A549 (cell line): ENCODE measurements around the gene AR. TPM values are rescaled to one million over a fixed set of nuclear protein-coding genes. Genes with fewer than 3 reads are reported as not detected.

Source experiments
- ATAC-seq, 2 experiments: fragments of 200-7000 bp in 1 of 2; fragments of >200 bp in 1 of 2; cut with Nextera tagmentation in 1 of 2; cut with Tn5 transposase in 1 of 2; 3 replicates each; pipeline versions ENCODE4 v1.8.0 to v1.9.1; 2018 to 2020; ENCODE audit warnings: mild to moderate bottlenecking in 1 of 2, moderate library complexity in 1 of 2
- CTCF ChIA-PET: fragments of 300-600 bp; sonication (Branson Sonifier 250); formaldehyde crosslinking; extraction: SDS; loops from one replicate; lab custom pipeline; 2021; ENCODE audit warnings: antibody characterized with exemption, inconsistent platforms; lab: Yijun Ruan, JAX
- POLR2A ChIA-PET: fragments of 350-600 bp; formaldehyde crosslinking; extraction: SDS; loops from one replicate; lab custom pipeline; 2021; ENCODE audit warnings: antibody characterized with exemption, inconsistent platforms; lab: Yijun Ruan, JAX
- DNase-seq, 2 experiments: peaks; one replicate each; pipeline versions ENCODE4 v3.0.0 to v3.0.0-alpha.2; 2011 to 2016; ENCODE audit warnings: low read depth in 1 of 2, low spot score in 1 of 2
- FAIRE-seq: peaks from 2 replicates; lab custom pipeline; 2011; peaks lifted over from hg19 to GRCh38; lab: Jason Lieb, UNC
- H3K27ac ChIP-seq, 2 experiments: fragments of >200 bp; sonication (Bioruptor Twin); formaldehyde crosslinking; 3 replicates each; pipeline ENCODE4 v1.5.1; 2016 to 2017
- H3K4me1 ChIP-seq: fragments of >200 bp; sonication (Bioruptor Twin); formaldehyde crosslinking; 3 replicates; pipeline ENCODE4 v1.6.1; 2016
- H3K4me2 ChIP-seq: fragments of >200 bp; sonication (Bioruptor Twin); formaldehyde crosslinking; 3 replicates; pipeline ENCODE4 v1.6.1; 2016
- H3K4me3 ChIP-seq: fragments of >200 bp; sonication (Bioruptor Twin); formaldehyde crosslinking; 3 replicates; pipeline ENCODE4 v1.5.1; 2016
- H3K9me3 ChIP-seq: fragments of >200 bp; sonication (Bioruptor Twin); formaldehyde crosslinking; 3 replicates; pipeline ENCODE4 v1.6.1; 2016
- ATOH8 ChIP-seq: fragments of 250-450 bp; sonication (Bioruptor Pico); IDR thresholded peaks from 2 replicates; pipeline ENCODE4 v1.5.0; 2020; ENCODE audit warnings: low read depth, mild to moderate bottlenecking, moderate library complexity
- BCL3 ChIP-seq: fragments of >200 bp; sonication (Bioruptor Twin); formaldehyde crosslinking; IDR thresholded peaks from 3 replicates; pipeline ENCODE4 v1.6.1; 2016
- CBX2 ChIP-seq: fragments of 200-600 bp; sonication (generic); IDR thresholded peaks from 2 replicates; pipeline ENCODE4 v1.6.1; 2016; ENCODE audit warnings: low read depth, mild to moderate bottlenecking, borderline replicate concordance
- CBX8 ChIP-seq: fragments of 200-600 bp; sonication (generic); IDR thresholded peaks from 2 replicates; pipeline ENCODE4 v1.6.1; 2016
- CTCF ChIP-seq: fragments of >200 bp; sonication (Bioruptor Twin); formaldehyde crosslinking; IDR thresholded peaks from 3 replicates; pipeline ENCODE4 v1.5.1; 2016
- ESRRA ChIP-seq: fragments of 150-350 bp; IDR thresholded peaks from 2 replicates; pipeline ENCODE4 v1.6.1; 2014; ENCODE audit warnings: mild to moderate bottlenecking, low read length, borderline replicate concordance
- FOSB ChIP-seq: fragments of 250-450 bp; sonication (Bioruptor Pico); IDR thresholded peaks from 2 replicates; pipeline ENCODE4 v1.5.0; 2020; ENCODE audit warnings: mild to moderate bottlenecking, moderate library complexity
- FOSL2 ChIP-seq, 2 experiments: fragments of 450-650 bp in 1 of 2; fragments of >200 bp in 1 of 2; sonication (Bioruptor Twin) in 1 of 2; formaldehyde crosslinking; IDR thresholded peaks; 2 replicates each; pipeline versions ENCODE4 v1.5.0 to v1.6.1; 2016 to 2020; ENCODE audit warnings: mild to moderate bottlenecking in 1 of 2, moderate library complexity in 1 of 2
- FOXS1 ChIP-seq: fragments of 250-450 bp; sonication (Bioruptor Pico); IDR thresholded peaks from 2 replicates; pipeline ENCODE4 v1.5.0; 2020; ENCODE audit warnings: mild to moderate bottlenecking, moderate library complexity
- GATA3 ChIP-seq: IDR thresholded peaks from 2 replicates; pipeline ENCODE4 v1.6.1; 2012; ENCODE audit warnings: borderline replicate concordance
- HDAC2 ChIP-seq: fragments of 200-600 bp; sonication (generic); IDR thresholded peaks from 2 replicates; pipeline ENCODE4 v1.6.1; 2016
- HES2 ChIP-seq: fragments of >200 bp; sonication (Bioruptor Twin); formaldehyde crosslinking; IDR thresholded peaks from 2 replicates; pipeline ENCODE4 v1.6.1; 2016
- HOXA7 ChIP-seq: fragments of 250-450 bp; sonication (Bioruptor Pico); IDR thresholded peaks from 2 replicates; pipeline ENCODE4 v1.5.0; 2020; ENCODE audit warnings: mild to moderate bottlenecking, moderate library complexity
- JUN ChIP-seq, 2 experiments: fragments of >200 bp; sonication (Bioruptor Twin); formaldehyde crosslinking; IDR thresholded peaks; 2 replicates in 1 of 2; 3 replicates in 1 of 2; pipeline ENCODE4 v1.6.1; 2016 to 2017
- KDM1A ChIP-seq: fragments of 200-600 bp; sonication (generic); IDR thresholded peaks from 2 replicates; pipeline ENCODE4 v1.6.1; 2016; ENCODE audit warnings: low read depth, mild to moderate bottlenecking
- MAFK ChIP-seq: fragments of 450-650 bp; IDR thresholded peaks from 2 replicates; pipeline ENCODE4 v1.6.1; 2014; ENCODE audit not compliant: partially characterized antibody
- MAZ ChIP-seq: fragments of 150-350 bp; IDR thresholded peaks from 2 replicates; pipeline ENCODE4 v1.6.1; 2014; ENCODE audit warnings: antibody characterized with exemption, low read depth, low read length, borderline replicate concordance
- MYC ChIP-seq: IDR thresholded peaks from 2 replicates; pipeline ENCODE4 v1.6.1; 2012; ENCODE audit warnings: mild to moderate bottlenecking, inconsistent platforms, low read length, improper control_type of control experiment, borderline replicate concordance
- NFE2L2 ChIP-seq: fragments of 150-350 bp; conservative IDR thresholded peaks from 2 replicates; pipeline ENCODE4 v1.6.1; 2014; ENCODE audit warnings: low read length
- POLR2AphosphoS2 ChIP-seq: conservative IDR thresholded peaks from 2 replicates; pipeline ENCODE4 v1.6.1; 2012; ENCODE audit warnings: low read length, improper control_type of control experiment, inconsistent platforms
- RAD21 ChIP-seq, 2 experiments: fragments of >200 bp in 1 of 2; sonication (Bioruptor Twin) in 1 of 2; formaldehyde crosslinking in 1 of 2; IDR thresholded peaks in 1 of 2; conservative IDR thresholded peaks in 1 of 2; 2 replicates in 1 of 2; 3 replicates in 1 of 2; pipeline ENCODE4 v1.6.1; 2012 to 2018; ENCODE audit warnings: inconsistent platforms in 1 of 2
- RARB ChIP-seq: fragments of 250-450 bp; sonication (Bioruptor Pico); IDR thresholded peaks from 2 replicates; pipeline ENCODE4 v1.8.0; 2021; ENCODE audit warnings: mild to moderate bottlenecking, moderate library complexity
- RCOR1 ChIP-seq: fragments of 150-350 bp; IDR thresholded peaks from 2 replicates; pipeline ENCODE4 v1.6.1; 2014; ENCODE audit warnings: antibody characterized with exemption, low read length, low read depth
- SMC3 ChIP-seq: fragments of >200 bp; sonication (Bioruptor Twin); formaldehyde crosslinking; IDR thresholded peaks from 3 replicates; pipeline ENCODE4 v1.6.1; 2018; ENCODE audit warnings: inconsistent platforms
- TP53 ChIP-seq: fragments of 250-450 bp; sonication (Bioruptor Pico); IDR thresholded peaks from 2 replicates; pipeline ENCODE4 v1.5.0; 2021; ENCODE audit warnings: mild to moderate bottlenecking, moderate library complexity
- ZC3H11A ChIP-seq: fragments of 450-650 bp; IDR thresholded peaks from 2 replicates; pipeline ENCODE4 v1.6.1; 2014; ENCODE audit warnings: antibody characterized with exemption, mild to moderate bottlenecking
- ZFP36 ChIP-seq: fragments of 450-650 bp; IDR thresholded peaks from 2 replicates; pipeline ENCODE4 v1.6.1; 2014; ENCODE audit warnings: borderline replicate concordance; ENCODE audit not compliant: partially characterized antibody
- ZNF302 ChIP-seq: fragments of 250-450 bp; sonication (Bioruptor Pico); IDR thresholded peaks from 2 replicates; pipeline ENCODE4 v1.9.0; 2021; ENCODE audit warnings: inconsistent platforms, mild to moderate bottlenecking, moderate library complexity
- WGBS: methylation state at CpG from one replicate; pipeline ENCODE4 v1.1.6; 2017; ENCODE audit errors: missing lambda C conversion rate; 5-methylcytosine and 5-hydroxymethylcytosine counted together
- polyA plus RNA-seq, 4 experiments: library from polyadenylated mRNA; depleted of rRNA in 3 of 4; stranded (reverse); fragments of >200 nt; fragmentation: RNase III in 1 of 4; extraction: RNeasy Plus Mini Kit Qiagen cat#74134 plus additional on column Dnase treatment in 1 of 4; gene quantifications; 2 replicates in 3 of 4; 3 replicates in 1 of 4; pipeline ENCODE4 v1.2.3, GENCODE V29; 2011 to 2017

AR gene
- polyA plus RNA-seq, 2 of the 4 experiments (the other 2 are of a cell fraction) = 2.2 to 8.7 TPM

GRCh38 chrX:67524950-67525691 lies 18.7 kb upstream of the AR start:
- Histone ChIP-seq H3K4me3 (no peak overlapping the region), H3K4me1 (no peaks in the 10 kb centered on the region), H3K9me3 (no peaks in the 10 kb centered on the region), H3K27ac (no peak overlapping the region), H3K4me2 (no peak overlapping the region)
- WGBS = 18% methylated on average over 1 of the region's 2 CpGs
- TF ChIP-seq FOSL2 (IDR thresholded peaks at IDR 0.05) (no peak), FOSL2 (CRISPR knock-in tag; IDR thresholded peaks at IDR 0.05) (no peak), KDM1A (no peak), HDAC2 (no peak), NFE2L2 (no peak), POLR2AphosphoS2 (no peak), GATA3 (no peak), CBX2 (no peak), RCOR1 (no peak), MAFK (no peak), MYC (no peak), HOXA7 (CRISPR knock-in tag) (no peak), HES2 (no peak), SMC3 (no peak), ZC3H11A (no peak), MAZ (no peak), RAD21 (conservative IDR thresholded peaks at IDR 0.05 in 1 of 2, IDR thresholded peaks at IDR 0.05 in 1 of 2) (no peak), ATOH8 (CRISPR knock-in tag) (no peak), JUN (IDR thresholded peaks at IDR 0.05) (no peak)
- DNase-seq = no peak
- POLR2A ChIA-PET = no interaction called here
- CTCF ChIA-PET = interaction anchor here (0.7 kb wide), 1 partner anchor 997 kb away, joined by 3 read pairs; no protein-coding TSS in a partner anchor
- no peak for ATAC-seq
- FAIRE-seq = no peak

GRCh38 chrX:67536564-67536963 lies 7.3 kb upstream of the AR start:
- POLR2A ChIA-PET = no interaction called here
- Histone ChIP-seq H3K9me3 (no peaks in the 10 kb centered on the region), H3K4me3 (no peak overlapping the region), H3K4me2 (no peak overlapping the region), H3K4me1 (no peaks in the 10 kb centered on the region), H3K27ac (no peak overlapping the region)
- TF ChIP-seq ZNF302 (CRISPR knock-in tag) (no peak), TP53 (CRISPR knock-in tag) (no peak), HOXA7 (CRISPR knock-in tag) (no peak), ZFP36 (no peak), FOSB (no peak), MYC (no peak), BCL3 (no peak), CBX8 (no peak), ZC3H11A (no peak), CTCF (no peak), FOXS1 (CRISPR knock-in tag) (no peak), RARB (CRISPR knock-in tag) (no peak), ESRRA (no peak)
- peak; percentile 23 for FAIRE-seq
- ATAC-seq = no peak
- WGBS = 53% methylated on average over 1 of the region's 1 CpG
- CTCF ChIA-PET = no interaction called here
- DNase-seq = no peak
